A549 (cell line): ENCODE data around the gene POR. TPM values are rescaled to one million over a fixed set of nuclear protein-coding genes. Genes with fewer than 3 reads are reported as not detected.

Source experiments
- CBX2 ChIP-seq: fragments of 200-600 bp; sonication (generic); IDR thresholded peaks from 2 replicates; pipeline ENCODE4 v1.6.1; 2016; ENCODE audit warnings: low read depth, mild to moderate bottlenecking, borderline replicate concordance
- CBX8 ChIP-seq: fragments of 200-600 bp; sonication (generic); IDR thresholded peaks from 2 replicates; pipeline ENCODE4 v1.6.1; 2016
- CHD2 ChIP-seq: fragments of 150-350 bp; IDR thresholded peaks from 2 replicates; pipeline ENCODE4 v1.6.1; 2014; ENCODE audit warnings: low read length; ENCODE audit not compliant: partially characterized antibody
- ESRRA ChIP-seq: fragments of 150-350 bp; IDR thresholded peaks from 2 replicates; pipeline ENCODE4 v1.6.1; 2014; ENCODE audit warnings: mild to moderate bottlenecking, low read length, borderline replicate concordance
- FOSL2 ChIP-seq, 2 experiments: fragments of 450-650 bp in 1 of 2; fragments of >200 bp in 1 of 2; sonication (Bioruptor Twin) in 1 of 2; formaldehyde crosslinking; IDR thresholded peaks; 2 replicates each; pipeline versions ENCODE4 v1.5.0 to v1.6.1; 2016 to 2020; ENCODE audit warnings: mild to moderate bottlenecking in 1 of 2, moderate library complexity in 1 of 2
- GATA3 ChIP-seq: IDR thresholded peaks from 2 replicates; pipeline ENCODE4 v1.6.1; 2012; ENCODE audit warnings: borderline replicate concordance
- HOXA7 ChIP-seq: fragments of 250-450 bp; sonication (Bioruptor Pico); IDR thresholded peaks from 2 replicates; pipeline ENCODE4 v1.5.0; 2020; ENCODE audit warnings: mild to moderate bottlenecking, moderate library complexity
- HOXB5 ChIP-seq: fragments of 250-450 bp; sonication (Bioruptor Pico); IDR thresholded peaks from 2 replicates; pipeline ENCODE4 v1.5.0; 2020; ENCODE audit warnings: mild to moderate bottlenecking, moderate library complexity
- KDM5A ChIP-seq: fragments of 200-600 bp; sonication (generic); IDR thresholded peaks from 2 replicates; pipeline ENCODE4 v1.6.1; 2016; ENCODE audit warnings: antibody characterized with exemption, mild to moderate bottlenecking
- MYC ChIP-seq: IDR thresholded peaks from 2 replicates; pipeline ENCODE4 v1.6.1; 2012; ENCODE audit warnings: mild to moderate bottlenecking, inconsistent platforms, low read length, improper control_type of control experiment, borderline replicate concordance
- PHF8 ChIP-seq: fragments of 200-600 bp; sonication (generic); IDR thresholded peaks from 2 replicates; pipeline ENCODE4 v1.6.1; 2016; ENCODE audit warnings: low read depth, mild to moderate bottlenecking, antibody characterized with exemption, moderate library complexity, borderline replicate concordance
- POLR2AphosphoS2 ChIP-seq: conservative IDR thresholded peaks from 2 replicates; pipeline ENCODE4 v1.6.1; 2012; ENCODE audit warnings: low read length, improper control_type of control experiment, inconsistent platforms
- RARB ChIP-seq: fragments of 250-450 bp; sonication (Bioruptor Pico); IDR thresholded peaks from 2 replicates; pipeline ENCODE4 v1.8.0; 2021; ENCODE audit warnings: mild to moderate bottlenecking, moderate library complexity
- RCOR1 ChIP-seq: fragments of 150-350 bp; IDR thresholded peaks from 2 replicates; pipeline ENCODE4 v1.6.1; 2014; ENCODE audit warnings: antibody characterized with exemption, low read length, low read depth
- RNF2 ChIP-seq: fragments of 200-600 bp; sonication (generic); IDR thresholded peaks from 2 replicates; pipeline ENCODE4 v1.6.1; 2016; ENCODE audit warnings: low read depth, mild to moderate bottlenecking, antibody characterized with exemption, moderate library complexity, borderline replicate concordance
- SMC3 ChIP-seq: fragments of >200 bp; sonication (Bioruptor Twin); formaldehyde crosslinking; IDR thresholded peaks from 3 replicates; pipeline ENCODE4 v1.6.1; 2018; ENCODE audit warnings: inconsistent platforms
- ZSCAN20 ChIP-seq: fragments of 250-450 bp; sonication (Bioruptor Pico); IDR thresholded peaks from 2 replicates; pipeline ENCODE4 v1.8.0; 2022; ENCODE audit warnings: mild to moderate bottlenecking, moderate library complexity
- polyA plus RNA-seq, 4 experiments: library from polyadenylated mRNA; depleted of rRNA in 3 of 4; stranded (reverse); fragments of >200 nt; fragmentation: RNase III in 1 of 4; extraction: RNeasy Plus Mini Kit Qiagen cat#74134 plus additional on column Dnase treatment in 1 of 4; gene quantifications; 2 replicates in 3 of 4; 3 replicates in 1 of 4; pipeline ENCODE4 v1.2.3, GENCODE V29; 2011 to 2017
- TF ChIP-seq, protein P1 (sequence below): fragments of 450-650 bp; IDR thresholded peaks from 2 replicates; pipeline ENCODE4 v1.6.1; 2014; ENCODE audit warnings: antibody characterized with exemption
- TF ChIP-seq, protein P2 (sequence below): IDR thresholded peaks from 2 replicates; pipeline ENCODE4 v1.6.1; 2012
- TF ChIP-seq, protein P3 (sequence below): fragments of 250-450 bp; sonication (Bioruptor Pico); IDR thresholded peaks from 2 replicates; pipeline ENCODE4 v1.5.0; 2020; ENCODE audit warnings: low read depth, mild to moderate bottlenecking, moderate library complexity
- TF ChIP-seq, protein P4 (sequence below): fragments of >200 bp; sonication (Bioruptor Twin); formaldehyde crosslinking; IDR thresholded peaks from 2 replicates; pipeline ENCODE4 v1.6.1; 2016
- TF ChIP-seq, protein P5 (sequence below): fragments of 250-450 bp; sonication (Bioruptor Pico); IDR thresholded peaks from 2 replicates; pipeline ENCODE4 v1.5.0; 2021; ENCODE audit warnings: mild to moderate bottlenecking, moderate library complexity, borderline replicate concordance
- TF ChIP-seq, protein P6 (sequence below): fragments of >200 bp; sonication (Bioruptor Twin); formaldehyde crosslinking; IDR thresholded peaks from 3 replicates; pipeline ENCODE4 v1.5.1; 2016

Gene POR
- polyA plus RNA-seq, 2 of the 4 experiments (the other 2 are of a cell fraction): 71.1 to 109 TPM

DNA sequence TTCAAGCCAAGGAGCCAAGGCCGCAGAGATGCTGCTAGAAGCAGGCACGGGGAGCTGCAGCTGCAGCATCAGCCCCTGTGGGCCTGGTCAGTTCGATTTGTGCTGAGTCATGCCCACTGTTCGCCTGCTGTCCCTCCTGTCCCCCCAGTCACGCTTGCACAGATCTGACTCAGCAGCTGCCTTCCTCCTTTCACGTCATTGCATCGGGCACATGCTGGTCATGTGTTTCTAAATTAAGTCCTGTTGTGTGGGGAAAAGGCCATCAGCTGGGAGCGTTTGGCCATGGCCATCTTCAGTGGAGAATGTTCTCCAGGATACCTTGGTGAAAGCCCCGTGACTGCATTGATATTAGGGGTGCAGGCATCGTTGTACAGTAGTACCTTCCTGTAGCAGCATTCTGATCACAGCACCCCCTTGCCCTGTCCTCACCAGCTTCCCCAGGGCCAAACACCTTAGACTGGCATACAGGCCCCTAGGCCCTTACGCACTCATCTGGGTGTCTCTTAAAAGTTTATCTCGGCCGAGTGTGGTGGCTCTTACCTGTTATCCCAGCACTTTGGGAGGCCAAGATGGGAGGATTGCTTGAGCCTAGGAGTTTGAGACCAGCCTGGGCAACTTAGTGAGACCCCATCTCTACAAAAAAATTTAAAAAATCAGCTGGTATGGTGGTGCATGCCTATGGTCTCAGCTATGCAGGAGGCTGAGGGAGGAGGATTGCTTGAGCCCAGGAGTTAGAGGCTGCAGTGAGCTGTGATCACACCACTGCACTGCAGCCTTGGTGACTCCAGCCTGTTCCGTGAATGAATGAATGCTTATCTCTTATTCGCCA is 23.2 kb downstream of the POR start (continued):
- TF ChIP-seq, protein P1, sequence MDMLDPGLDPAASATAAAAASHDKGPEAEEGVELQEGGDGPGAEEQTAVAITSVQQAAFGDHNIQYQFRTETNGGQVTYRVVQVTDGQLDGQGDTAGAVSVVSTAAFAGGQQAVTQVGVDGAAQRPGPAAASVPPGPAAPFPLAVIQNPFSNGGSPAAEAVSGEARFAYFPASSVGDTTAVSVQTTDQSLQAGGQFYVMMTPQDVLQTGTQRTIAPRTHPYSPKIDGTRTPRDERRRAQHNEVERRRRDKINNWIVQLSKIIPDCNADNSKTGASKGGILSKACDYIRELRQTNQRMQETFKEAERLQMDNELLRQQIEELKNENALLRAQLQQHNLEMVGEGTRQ: peak; percentile 67
- TF ChIP-seq HOXA7: peak; percentile 70; the same call in 1 of the 2 replicates
- TF ChIP-seq, protein P2, sequence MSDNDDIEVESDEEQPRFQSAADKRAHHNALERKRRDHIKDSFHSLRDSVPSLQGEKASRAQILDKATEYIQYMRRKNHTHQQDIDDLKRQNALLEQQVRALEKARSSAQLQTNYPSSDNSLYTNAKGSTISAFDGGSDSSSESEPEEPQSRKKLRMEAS: peak; percentile 96
- peak; percentile 23; the same call in 1 of the 2 replicates for TF ChIP-seq FOSL2 (IDR thresholded peaks at IDR 0.05)
- TF ChIP-seq FOSL2 (CRISPR knock-in tag; IDR thresholded peaks at IDR 0.05): peak; percentile 89
- TF ChIP-seq RNF2: no peak
- TF ChIP-seq POLR2AphosphoS2: no peak
- peak; percentile 61; the same call in 1 of the 2 replicates for TF ChIP-seq GATA3
- TF ChIP-seq ZSCAN20: no peak
- TF ChIP-seq SMC3: no peak
- no peak for TF ChIP-seq ESRRA
- no peak for TF ChIP-seq KDM5A
- TF ChIP-seq, protein P3, sequence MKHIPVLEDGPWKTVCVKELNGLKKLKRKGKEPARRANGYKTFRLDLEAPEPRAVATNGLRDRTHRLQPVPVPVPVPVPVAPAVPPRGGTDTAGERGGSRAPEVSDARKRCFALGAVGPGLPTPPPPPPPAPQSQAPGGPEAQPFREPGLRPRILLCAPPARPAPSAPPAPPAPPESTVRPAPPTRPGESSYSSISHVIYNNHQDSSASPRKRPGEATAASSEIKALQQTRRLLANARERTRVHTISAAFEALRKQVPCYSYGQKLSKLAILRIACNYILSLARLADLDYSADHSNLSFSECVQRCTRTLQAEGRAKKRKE: peak; percentile 86; the same call in 1 of the 2 replicates
- TF ChIP-seq, protein P4, sequence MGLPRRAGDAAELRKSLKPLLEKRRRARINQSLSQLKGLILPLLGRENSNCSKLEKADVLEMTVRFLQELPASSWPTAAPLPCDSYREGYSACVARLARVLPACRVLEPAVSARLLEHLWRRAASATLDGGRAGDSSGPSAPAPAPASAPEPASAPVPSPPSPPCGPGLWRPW: no peak
- TF ChIP-seq PHF8: no peak
- TF ChIP-seq CBX2: no peak
- no peak for TF ChIP-seq CBX8
- TF ChIP-seq, protein P5, sequence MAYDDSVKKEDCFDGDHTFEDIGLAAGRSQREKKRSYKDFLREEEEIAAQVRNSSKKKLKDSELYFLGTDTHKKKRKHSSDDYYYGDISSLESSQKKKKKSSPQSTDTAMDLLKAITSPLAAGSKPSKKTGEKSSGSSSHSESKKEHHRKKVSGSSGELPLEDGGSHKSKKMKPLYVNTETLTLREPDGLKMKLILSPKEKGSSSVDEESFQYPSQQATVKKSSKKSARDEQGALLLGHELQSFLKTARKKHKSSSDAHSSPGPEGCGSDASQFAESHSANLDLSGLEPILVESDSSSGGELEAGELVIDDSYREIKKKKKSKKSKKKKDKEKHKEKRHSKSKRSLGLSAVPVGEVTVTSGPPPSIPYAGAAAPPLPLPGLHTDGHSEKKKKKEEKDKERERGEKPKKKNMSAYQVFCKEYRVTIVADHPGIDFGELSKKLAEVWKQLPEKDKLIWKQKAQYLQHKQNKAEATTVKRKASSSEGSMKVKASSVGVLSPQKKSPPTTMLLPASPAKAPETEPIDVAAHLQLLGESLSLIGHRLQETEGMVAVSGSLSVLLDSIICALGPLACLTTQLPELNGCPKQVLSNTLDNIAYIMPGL (CRISPR knock-in tag): no peak
- TF ChIP-seq RARB (CRISPR knock-in tag): peak; percentile 50; the same call in 1 of the 2 replicates
- 0 out of 2 replicates have a peak, but pooled peaks have one; percentile 45 for TF ChIP-seq MYC
- TF ChIP-seq, protein P6, sequence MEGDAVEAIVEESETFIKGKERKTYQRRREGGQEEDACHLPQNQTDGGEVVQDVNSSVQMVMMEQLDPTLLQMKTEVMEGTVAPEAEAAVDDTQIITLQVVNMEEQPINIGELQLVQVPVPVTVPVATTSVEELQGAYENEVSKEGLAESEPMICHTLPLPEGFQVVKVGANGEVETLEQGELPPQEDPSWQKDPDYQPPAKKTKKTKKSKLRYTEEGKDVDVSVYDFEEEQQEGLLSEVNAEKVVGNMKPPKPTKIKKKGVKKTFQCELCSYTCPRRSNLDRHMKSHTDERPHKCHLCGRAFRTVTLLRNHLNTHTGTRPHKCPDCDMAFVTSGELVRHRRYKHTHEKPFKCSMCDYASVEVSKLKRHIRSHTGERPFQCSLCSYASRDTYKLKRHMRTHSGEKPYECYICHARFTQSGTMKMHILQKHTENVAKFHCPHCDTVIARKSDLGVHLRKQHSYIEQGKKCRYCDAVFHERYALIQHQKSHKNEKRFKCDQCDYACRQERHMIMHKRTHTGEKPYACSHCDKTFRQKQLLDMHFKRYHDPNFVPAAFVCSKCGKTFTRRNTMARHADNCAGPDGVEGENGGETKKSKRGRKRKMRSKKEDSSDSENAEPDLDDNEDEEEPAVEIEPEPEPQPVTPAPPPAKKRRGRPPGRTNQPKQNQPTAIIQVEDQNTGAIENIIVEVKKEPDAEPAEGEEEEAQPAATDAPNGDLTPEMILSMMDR: no peak
- peak; percentile 87 for TF ChIP-seq HOXB5 (CRISPR knock-in tag)
- TF ChIP-seq CHD2: no peak
- no peak for TF ChIP-seq RCOR1
